ENCODE results near the gene SCUBE2.

DNA sequence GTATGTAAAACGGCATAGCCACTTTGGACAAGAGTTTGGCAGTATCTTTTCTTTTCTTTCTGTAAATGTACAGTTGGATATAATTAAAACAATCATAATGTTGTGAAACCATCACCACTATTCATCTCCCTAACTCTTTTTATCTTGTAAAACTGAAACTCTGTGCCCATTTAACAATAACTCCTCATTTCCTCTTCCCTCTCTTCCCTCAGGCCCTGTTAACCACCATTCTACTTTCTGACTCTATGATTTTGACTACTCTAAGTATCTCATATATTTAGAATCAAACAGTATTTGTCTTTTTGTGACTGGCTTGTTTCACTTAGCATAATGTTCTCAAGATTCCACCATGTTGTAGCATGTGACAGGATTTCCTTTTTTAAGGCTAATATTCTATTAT, 10.2 kb downstream of the SCUBE2 start:
- TF ChIP-seq, protein P1, sequence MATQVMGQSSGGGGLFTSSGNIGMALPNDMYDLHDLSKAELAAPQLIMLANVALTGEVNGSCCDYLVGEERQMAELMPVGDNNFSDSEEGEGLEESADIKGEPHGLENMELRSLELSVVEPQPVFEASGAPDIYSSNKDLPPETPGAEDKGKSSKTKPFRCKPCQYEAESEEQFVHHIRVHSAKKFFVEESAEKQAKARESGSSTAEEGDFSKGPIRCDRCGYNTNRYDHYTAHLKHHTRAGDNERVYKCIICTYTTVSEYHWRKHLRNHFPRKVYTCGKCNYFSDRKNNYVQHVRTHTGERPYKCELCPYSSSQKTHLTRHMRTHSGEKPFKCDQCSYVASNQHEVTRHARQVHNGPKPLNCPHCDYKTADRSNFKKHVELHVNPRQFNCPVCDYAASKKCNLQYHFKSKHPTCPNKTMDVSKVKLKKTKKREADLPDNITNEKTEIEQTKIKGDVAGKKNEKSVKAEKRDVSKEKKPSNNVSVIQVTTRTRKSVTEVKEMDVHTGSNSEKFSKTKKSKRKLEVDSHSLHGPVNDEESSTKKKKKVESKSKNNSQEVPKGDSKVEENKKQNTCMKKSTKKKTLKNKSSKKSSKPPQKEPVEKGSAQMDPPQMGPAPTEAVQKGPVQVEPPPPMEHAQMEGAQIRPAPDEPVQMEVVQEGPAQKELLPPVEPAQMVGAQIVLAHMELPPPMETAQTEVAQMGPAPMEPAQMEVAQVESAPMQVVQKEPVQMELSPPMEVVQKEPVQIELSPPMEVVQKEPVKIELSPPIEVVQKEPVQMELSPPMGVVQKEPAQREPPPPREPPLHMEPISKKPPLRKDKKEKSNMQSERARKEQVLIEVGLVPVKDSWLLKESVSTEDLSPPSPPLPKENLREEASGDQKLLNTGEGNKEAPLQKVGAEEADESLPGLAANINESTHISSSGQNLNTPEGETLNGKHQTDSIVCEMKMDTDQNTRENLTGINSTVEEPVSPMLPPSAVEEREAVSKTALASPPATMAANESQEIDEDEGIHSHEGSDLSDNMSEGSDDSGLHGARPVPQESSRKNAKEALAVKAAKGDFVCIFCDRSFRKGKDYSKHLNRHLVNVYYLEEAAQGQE (IDR thresholded peaks at IDR 0.05) = no peak
- TF ChIP-seq, protein P2, sequence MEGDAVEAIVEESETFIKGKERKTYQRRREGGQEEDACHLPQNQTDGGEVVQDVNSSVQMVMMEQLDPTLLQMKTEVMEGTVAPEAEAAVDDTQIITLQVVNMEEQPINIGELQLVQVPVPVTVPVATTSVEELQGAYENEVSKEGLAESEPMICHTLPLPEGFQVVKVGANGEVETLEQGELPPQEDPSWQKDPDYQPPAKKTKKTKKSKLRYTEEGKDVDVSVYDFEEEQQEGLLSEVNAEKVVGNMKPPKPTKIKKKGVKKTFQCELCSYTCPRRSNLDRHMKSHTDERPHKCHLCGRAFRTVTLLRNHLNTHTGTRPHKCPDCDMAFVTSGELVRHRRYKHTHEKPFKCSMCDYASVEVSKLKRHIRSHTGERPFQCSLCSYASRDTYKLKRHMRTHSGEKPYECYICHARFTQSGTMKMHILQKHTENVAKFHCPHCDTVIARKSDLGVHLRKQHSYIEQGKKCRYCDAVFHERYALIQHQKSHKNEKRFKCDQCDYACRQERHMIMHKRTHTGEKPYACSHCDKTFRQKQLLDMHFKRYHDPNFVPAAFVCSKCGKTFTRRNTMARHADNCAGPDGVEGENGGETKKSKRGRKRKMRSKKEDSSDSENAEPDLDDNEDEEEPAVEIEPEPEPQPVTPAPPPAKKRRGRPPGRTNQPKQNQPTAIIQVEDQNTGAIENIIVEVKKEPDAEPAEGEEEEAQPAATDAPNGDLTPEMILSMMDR (IDR thresholded peaks at IDR 0.05; ENCODE audit: low read depth, low read length, missing input control) = no peak
- no peak for TF ChIP-seq YY1 (IDR thresholded peaks at IDR 0.05)
- TF ChIP-seq, protein P3, sequence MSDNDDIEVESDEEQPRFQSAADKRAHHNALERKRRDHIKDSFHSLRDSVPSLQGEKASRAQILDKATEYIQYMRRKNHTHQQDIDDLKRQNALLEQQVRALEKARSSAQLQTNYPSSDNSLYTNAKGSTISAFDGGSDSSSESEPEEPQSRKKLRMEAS (IDR thresholded peaks at IDR 0.05) = no peak
- TF ChIP-seq RXRA (IDR thresholded peaks at IDR 0.05) = no peak
- TF ChIP-seq RAD21 (IDR thresholded peaks at IDR 0.05) = no peak
- TF ChIP-seq, protein P4, sequence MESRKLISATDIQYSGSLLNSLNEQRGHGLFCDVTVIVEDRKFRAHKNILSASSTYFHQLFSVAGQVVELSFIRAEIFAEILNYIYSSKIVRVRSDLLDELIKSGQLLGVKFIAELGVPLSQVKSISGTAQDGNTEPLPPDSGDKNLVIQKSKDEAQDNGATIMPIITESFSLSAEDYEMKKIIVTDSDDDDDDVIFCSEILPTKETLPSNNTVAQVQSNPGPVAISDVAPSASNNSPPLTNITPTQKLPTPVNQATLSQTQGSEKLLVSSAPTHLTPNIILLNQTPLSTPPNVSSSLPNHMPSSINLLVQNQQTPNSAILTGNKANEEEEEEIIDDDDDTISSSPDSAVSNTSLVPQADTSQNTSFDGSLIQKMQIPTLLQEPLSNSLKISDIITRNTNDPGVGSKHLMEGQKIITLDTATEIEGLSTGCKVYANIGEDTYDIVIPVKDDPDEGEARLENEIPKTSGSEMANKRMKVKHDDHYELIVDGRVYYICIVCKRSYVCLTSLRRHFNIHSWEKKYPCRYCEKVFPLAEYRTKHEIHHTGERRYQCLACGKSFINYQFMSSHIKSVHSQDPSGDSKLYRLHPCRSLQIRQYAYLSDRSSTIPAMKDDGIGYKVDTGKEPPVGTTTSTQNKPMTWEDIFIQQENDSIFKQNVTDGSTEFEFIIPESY (IDR thresholded peaks at IDR 0.05) = no peak
- TF ChIP-seq FOXA1 (IDR thresholded peaks at IDR 0.05) = no peak
- TF ChIP-seq, protein P5, sequence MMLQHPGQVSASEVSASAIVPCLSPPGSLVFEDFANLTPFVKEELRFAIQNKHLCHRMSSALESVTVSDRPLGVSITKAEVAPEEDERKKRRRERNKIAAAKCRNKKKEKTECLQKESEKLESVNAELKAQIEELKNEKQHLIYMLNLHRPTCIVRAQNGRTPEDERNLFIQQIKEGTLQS (IDR thresholded peaks at IDR 0.05) = no peak
- TF ChIP-seq TAF1 (conservative IDR thresholded peaks at IDR 0.05) = no peak
- no peak for TF ChIP-seq JUND (IDR thresholded peaks at IDR 0.05)
- TF ChIP-seq SP1 (IDR thresholded peaks at IDR 0.05) = no peak
- no peak for TF ChIP-seq EGR1 (IDR thresholded peaks at IDR 0.05; ENCODE audit: low read depth in 2 of 2)
